Tibial nerve (tissue), 4 donors: ENCODE data around the gene PIK3R1.

Source experiments
- EP300 ChIP-seq, 2 donors: sonication (generic); formaldehyde crosslinking; IDR thresholded peaks; one replicate each; pipeline ENCODE4 v1.6.1; 2017; ENCODE audit warnings: antibody characterized with exemption in 2 of 2, mild to moderate bottlenecking in 1 of 2
- POLR2A ChIP-seq, 2 donors: fragments of 450-650 bp; IDR thresholded peaks; one replicate each; pipeline ENCODE4 v1.6.1; 2017; ENCODE audit warnings: antibody characterized with exemption in 2 of 2, mild to moderate bottlenecking in 2 of 2, moderate library complexity in 2 of 2
- TF ChIP-seq, protein P1 (sequence below), 5 experiments: fragments of 200-600 bp in 3 of 5; fragments of 450-650 bp in 2 of 5; sonication (generic) in 3 of 5; IDR thresholded peaks; one replicate each; pipeline ENCODE4 v1.5.1; 2016 to 2019; ENCODE audit warnings: antibody characterized with exemption in 5 of 5, mild to moderate bottlenecking in 3 of 5, moderate library complexity in 2 of 5

DNA sequence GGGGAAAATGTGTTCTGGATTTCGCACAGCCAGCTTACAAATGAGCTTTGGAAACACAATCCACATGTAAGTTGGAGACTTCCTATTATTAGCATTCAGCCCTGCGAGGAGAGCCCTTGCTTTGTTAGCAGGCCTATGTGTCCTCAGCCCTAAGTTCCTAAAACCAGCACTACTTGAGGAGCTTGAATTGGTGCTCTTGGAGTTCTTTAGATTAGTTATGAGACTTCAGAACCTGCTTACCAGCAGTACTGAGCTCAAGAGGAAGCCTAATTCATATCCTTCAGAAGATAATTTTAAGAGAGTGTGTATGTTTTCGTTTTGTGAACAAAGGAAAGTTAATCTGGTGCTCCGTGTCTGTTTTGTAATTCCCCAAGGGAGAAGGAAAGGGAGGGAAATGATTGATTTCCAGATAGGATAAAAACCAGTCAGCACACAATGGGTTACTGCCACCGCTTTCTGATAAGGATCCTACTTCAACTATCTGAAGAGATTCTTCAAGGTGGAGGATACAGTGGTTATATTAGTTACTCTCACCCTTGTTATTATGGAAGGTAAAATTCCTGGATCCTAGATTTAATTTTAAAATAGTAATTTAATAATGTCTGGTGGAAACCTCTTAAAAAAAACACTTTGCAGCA, 35.2 kb downstream of the PIK3R1 start:
- TF ChIP-seq, protein P1, sequence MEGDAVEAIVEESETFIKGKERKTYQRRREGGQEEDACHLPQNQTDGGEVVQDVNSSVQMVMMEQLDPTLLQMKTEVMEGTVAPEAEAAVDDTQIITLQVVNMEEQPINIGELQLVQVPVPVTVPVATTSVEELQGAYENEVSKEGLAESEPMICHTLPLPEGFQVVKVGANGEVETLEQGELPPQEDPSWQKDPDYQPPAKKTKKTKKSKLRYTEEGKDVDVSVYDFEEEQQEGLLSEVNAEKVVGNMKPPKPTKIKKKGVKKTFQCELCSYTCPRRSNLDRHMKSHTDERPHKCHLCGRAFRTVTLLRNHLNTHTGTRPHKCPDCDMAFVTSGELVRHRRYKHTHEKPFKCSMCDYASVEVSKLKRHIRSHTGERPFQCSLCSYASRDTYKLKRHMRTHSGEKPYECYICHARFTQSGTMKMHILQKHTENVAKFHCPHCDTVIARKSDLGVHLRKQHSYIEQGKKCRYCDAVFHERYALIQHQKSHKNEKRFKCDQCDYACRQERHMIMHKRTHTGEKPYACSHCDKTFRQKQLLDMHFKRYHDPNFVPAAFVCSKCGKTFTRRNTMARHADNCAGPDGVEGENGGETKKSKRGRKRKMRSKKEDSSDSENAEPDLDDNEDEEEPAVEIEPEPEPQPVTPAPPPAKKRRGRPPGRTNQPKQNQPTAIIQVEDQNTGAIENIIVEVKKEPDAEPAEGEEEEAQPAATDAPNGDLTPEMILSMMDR (IDR thresholded peaks at IDR 0.05) = no peak
- TF ChIP-seq POLR2A (IDR thresholded peaks at IDR 0.05) (no peak), EP300 (IDR thresholded peaks at IDR 0.05) (no peak)
